Activated CD8-positive, alpha-beta T cell treated with anti-CD3 and anti-CD28 coated beads for 36 hours (primary cell): ENCODE results near the gene RXRA. TPM values are rescaled to one million over a fixed set of nuclear protein-coding genes. Genes with fewer than 3 reads are reported as not detected.

ENCODE experiments used
- ATAC-seq: fragments of 200-7000 bp; cut with Tn5 transposase; one replicate; pipeline ENCODE4 v1.10.0; 2021; ENCODE audit warnings: mild to moderate bottlenecking, moderate library complexity
- CTCF ChIA-PET: fragments of 350-600 bp; sonication (Branson Sonifier 250); formaldehyde crosslinking; loops from one replicate; lab custom pipeline; 2021; ENCODE audit warnings: antibody characterized with exemption; lab: Charles Lee
- POLR2A ChIA-PET: fragments of 350-600 bp; sonication (Branson Sonifier 250); formaldehyde crosslinking; loops from one replicate; lab custom pipeline; 2021; ENCODE audit warnings: antibody characterized with exemption; lab: Charles Lee
- DNase-seq: peaks from one replicate; pipeline ENCODE4 v3.0.0-alpha.2; 2020
- H3K27ac Mint-ChIP-seq: one replicate; pipeline ENCODE4 v1.8.0; 2021; ENCODE audit warnings: mild to moderate bottlenecking, mixed read lengths
- H3K27me3 Mint-ChIP-seq: one replicate; pipeline ENCODE4 v1.8.0; 2021; ENCODE audit warnings: mixed read lengths
- H3K36me3 Mint-ChIP-seq: one replicate; pipeline ENCODE4 v1.8.0; 2021; ENCODE audit warnings: low read depth, mixed read lengths
- H3K4me1 Mint-ChIP-seq: one replicate; pipeline ENCODE4 v1.8.0; 2021; ENCODE audit warnings: low read depth, mixed read lengths
- H3K4me3 Mint-ChIP-seq: one replicate; pipeline ENCODE4 v1.8.0; 2021; ENCODE audit warnings: mild to moderate bottlenecking, moderate library complexity, mixed read lengths
- H3K9me3 Mint-ChIP-seq: one replicate; pipeline ENCODE4 v1.8.0; 2021; ENCODE audit warnings: mixed read lengths
- CTCF ChIP-seq: fragments of 200-600 bp; IDR thresholded peaks from one replicate; pipeline ENCODE4 v1.8.0; 2022; ENCODE audit warnings: antibody characterized with exemption, mild to moderate bottlenecking
- intact Hi-C: fragments of 100-400 bp; cut with micrococcal nuclease; formaldehyde crosslinking; loops from one replicate; pipeline ENCODE4 v1.10.0; 2022
- microRNA-seq: library from miRNA; unstranded; fragments of <30 nt; microRNA quantifications from one replicate; pipeline ENCODE4 v1.2.0, GENCODE V29; 2022; ENCODE audit warnings: borderline microRNAs expressed, borderline replicate concordance
- total RNA-seq, 2 experiments: library from RNA; stranded (reverse); gene quantifications; one replicate each; pipeline ENCODE4 v1.2.3, GENCODE V29; 2021

RXRA gene
- total RNA-seq, 2 experiments from 2014 or later: 23.2 to 23.8 TPM

- ChIA-PET CTCF (no interaction called here), POLR2A (no interaction called here)
- Mint-ChIP-seq H3K4me1 (no peaks in the 10 kb centered on the region), H3K27me3 (no peaks in the 10 kb centered on the region), H3K27ac (no peak overlapping the region), H3K36me3 (no peaks in the 10 kb centered on the region), H3K4me3 (no peak overlapping the region), H3K9me3 (no peaks in the 10 kb centered on the region)
- ATAC-seq (no peak), DNase-seq (no peak)
- no peak for TF ChIP-seq CTCF
- intact Hi-C loops: no loop called here
Measured at GRCh38 chr9:134485653-134486052, 159.4 kb downstream of the RXRA start.

GRCh38 chr9:134486143-134486591 lies 159.9 kb downstream of the RXRA start:
- ATAC-seq: no peak
- Mint-ChIP-seq H3K9me3 (no peaks in the 10 kb centered on the region), H3K4me3 (no peak overlapping the region), H3K27ac (no peak overlapping the region), H3K27me3 (no peaks in the 10 kb centered on the region), H3K4me1 (no peaks in the 10 kb centered on the region), H3K36me3 (no peaks in the 10 kb centered on the region)
- ChIA-PET CTCF (no interaction called here), POLR2A (no interaction called here)
- intact Hi-C loops: no loop called here
- no peak for TF ChIP-seq CTCF
- no peak for DNase-seq

- ChIA-PET POLR2A (no interaction called here), CTCF (interaction anchor here (1.0 kb wide), 1 partner anchor 37 kb away, joined by 3 read pairs; no protein-coding TSS in a partner anchor)
- TF ChIP-seq CTCF: no peak
- Mint-ChIP-seq H3K27me3 (no peaks in the 10 kb centered on the region), H3K9me3 (no peaks in the 10 kb centered on the region), H3K4me3 (no peak overlapping the region), H3K27ac (no peak overlapping the region), H3K36me3 (no peaks in the 10 kb centered on the region), H3K4me1 (no peaks in the 10 kb centered on the region)
- no peak for DNase-seq
- intact Hi-C loops: no loop called here
- ATAC-seq: no peak
Measured at GRCh38 chr9:134486596-134486995, 160.3 kb downstream of the RXRA start.

Small RNA genes within 50 kb of the gene (microRNA-seq; reads per million reads assigned to microRNA genes)
- not detected for gene MIR4669

Other genes with a start within 250 kb of the RXRA start
- gene WDR5, start 190.4 kb upstream of the RXRA start, total RNA-seq: 10 to 100 TPM; 50.9 to 53.3 TPM
- gene RNU6ATAC, start 161.9 kb upstream of the RXRA start, total RNA-seq: 10 to 100 TPM; 17.5 to 26.8 TPM